ENCODE data around the gene RBM8A.

DNA sequence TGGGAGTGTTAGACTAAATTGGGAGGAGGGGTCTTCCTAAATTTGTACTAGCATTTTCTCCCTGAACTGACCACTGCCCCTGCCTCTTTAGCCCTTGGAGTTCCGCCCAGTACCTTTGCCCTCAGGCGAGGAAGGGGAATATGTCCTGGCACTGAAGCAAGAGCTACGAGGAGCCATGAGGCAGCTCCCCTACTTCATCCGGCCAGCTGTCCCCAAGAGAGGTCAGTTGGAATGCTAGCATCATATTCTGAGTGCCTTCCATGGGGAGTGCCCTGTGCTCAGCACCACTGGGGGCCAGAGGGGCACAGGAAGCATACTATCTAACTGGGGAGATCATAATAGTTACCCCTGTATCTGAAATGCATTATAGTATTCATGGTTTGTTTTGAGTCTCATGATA lies 47.9 kb upstream of the RBM8A start:
- TF ChIP-seq, protein P1, sequence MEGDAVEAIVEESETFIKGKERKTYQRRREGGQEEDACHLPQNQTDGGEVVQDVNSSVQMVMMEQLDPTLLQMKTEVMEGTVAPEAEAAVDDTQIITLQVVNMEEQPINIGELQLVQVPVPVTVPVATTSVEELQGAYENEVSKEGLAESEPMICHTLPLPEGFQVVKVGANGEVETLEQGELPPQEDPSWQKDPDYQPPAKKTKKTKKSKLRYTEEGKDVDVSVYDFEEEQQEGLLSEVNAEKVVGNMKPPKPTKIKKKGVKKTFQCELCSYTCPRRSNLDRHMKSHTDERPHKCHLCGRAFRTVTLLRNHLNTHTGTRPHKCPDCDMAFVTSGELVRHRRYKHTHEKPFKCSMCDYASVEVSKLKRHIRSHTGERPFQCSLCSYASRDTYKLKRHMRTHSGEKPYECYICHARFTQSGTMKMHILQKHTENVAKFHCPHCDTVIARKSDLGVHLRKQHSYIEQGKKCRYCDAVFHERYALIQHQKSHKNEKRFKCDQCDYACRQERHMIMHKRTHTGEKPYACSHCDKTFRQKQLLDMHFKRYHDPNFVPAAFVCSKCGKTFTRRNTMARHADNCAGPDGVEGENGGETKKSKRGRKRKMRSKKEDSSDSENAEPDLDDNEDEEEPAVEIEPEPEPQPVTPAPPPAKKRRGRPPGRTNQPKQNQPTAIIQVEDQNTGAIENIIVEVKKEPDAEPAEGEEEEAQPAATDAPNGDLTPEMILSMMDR (IDR thresholded peaks at IDR 0.05): no peak
- TF ChIP-seq ZFX (IDR thresholded peaks at IDR 0.05; ENCODE audit: borderline replicate concordance): no peak
